Kidney capillary endothelial cell (primary cell): ENCODE data around the gene SYT1.

Experiments
- DNase-seq: peaks from one replicate; pipeline ENCODE4 v3.0.0-alpha.2; 2018; ENCODE audit warnings: low spot score

SYT1 gene

GRCh38 chr12:78891646-78892353 lies 27.2 kb downstream of the SYT1 start:
- DNase-seq: no peak

- no peak for DNase-seq
Observed at GRCh38 chr12:78898416-78898815, 33.8 kb downstream of the SYT1 start.

- DNase-seq: no peak
Observed at GRCh38 chr12:78914859-78915331, 50.3 kb downstream of the SYT1 start.

GRCh38 chr12:78916845-78917480 lies 52.4 kb downstream of the SYT1 start:
- no peak for DNase-seq

GRCh38 chr12:78917513-78917912 lies 52.9 kb downstream of the SYT1 start:
- no peak for DNase-seq

GRCh38 chr12:78918268-78918667 lies 53.7 kb downstream of the SYT1 start:
- no peak for DNase-seq

- DNase-seq: peak; percentile 4
Observed at GRCh38 chr12:78928200-78929074, 63.9 kb downstream of the SYT1 start.

- DNase-seq: no peak
Observed at GRCh38 chr12:78929075-78929418, 64.5 kb downstream of the SYT1 start.

GRCh38 chr12:78931466-78931990 lies 67.0 kb downstream of the SYT1 start:
- no peak for DNase-seq

GRCh38 chr12:78933014-78933413 lies 68.4 kb downstream of the SYT1 start:
- DNase-seq: no peak

- DNase-seq: no peak
Observed at GRCh38 chr12:78938341-78939084, 73.9 kb downstream of the SYT1 start.

- no peak for DNase-seq
Observed at GRCh38 chr12:78949532-78949931, 85.0 kb downstream of the SYT1 start.

- DNase-seq: peak; percentile 4
Observed at GRCh38 chr12:78951803-78952551, 87.4 kb downstream of the SYT1 start.

GRCh38 chr12:78952552-78952929 lies 88.0 kb downstream of the SYT1 start:
- DNase-seq: no peak

- DNase-seq: no peak
Observed at GRCh38 chr12:78958941-78959340, 94.4 kb downstream of the SYT1 start.

GRCh38 chr12:78959556-78959955 lies 95.0 kb downstream of the SYT1 start:
- DNase-seq: no peak

- DNase-seq: no peak
Observed at GRCh38 chr12:78961171-78961570, 96.6 kb downstream of the SYT1 start.

- no peak for DNase-seq
Observed at GRCh38 chr12:78963439-78964227, 99.1 kb downstream of the SYT1 start.

- no peak for DNase-seq
Observed at GRCh38 chr12:78964521-78964920, 99.9 kb downstream of the SYT1 start.

GRCh38 chr12:78966062-78966461 lies 101.5 kb downstream of the SYT1 start:
- DNase-seq: no peak
